ENCODE results near the gene PALM3.
"Not testable (repeated sequence)": the region's sequence is repeated elsewhere in the genome, so short reads cannot be mapped to it uniquely, and the experiment has no call there.

Gene PALM3

GRCh38 chr19:14058182-14059092, 3.4 kb downstream of the PALM3 start:
- DNase-seq, result no peak

- no peak for DNase-seq
These were observed 5.0 kb downstream of the PALM3 start for GRCh38 chr19:14056741-14057356.

- DNase-seq, result no peak
These were observed 5.7 kb downstream of the PALM3 start for GRCh38 chr19:14056069-14056666.

- no peak for DNase-seq
These were observed 6.5 kb downstream of the PALM3 start for GRCh38 chr19:14055396-14055795.

GRCh38 chr19:14054721-14055120, 7.2 kb downstream of the PALM3 start:
- DNase-seq, result no peak

- DNase-seq, result no peak
These were observed 7.8 kb downstream of the PALM3 start for GRCh38 chr19:14054099-14054498.

GRCh38 chr19:14053500-14053899, 8.4 kb downstream of the PALM3 start:
- no peak for DNase-seq

GRCh38 chr19:14053032-14053431, 8.8 kb downstream of the PALM3 start:
- DNase-seq, result no peak

- no peak for DNase-seq
These were observed 9.4 kb downstream of the PALM3 start for GRCh38 chr19:14052470-14052869.

GRCh38 chr19:14051980-14052379, 9.9 kb downstream of the PALM3 start:
- no peak for DNase-seq

GRCh38 chr19:14050961-14051360, 10.9 kb downstream of the PALM3 start:
- DNase-seq, result not testable (repeated sequence)

- DNase-seq, result no peak
These were observed 11.4 kb downstream of the PALM3 start for GRCh38 chr19:14050512-14050911.

GRCh38 chr19:14048443-14049153, 13.3 kb downstream of the PALM3 start:
- no peak for DNase-seq

- DNase-seq, result not testable (repeated sequence)
These were observed 14.0 kb downstream of the PALM3 start for GRCh38 chr19:14047866-14048265.

GRCh38 chr19:14042659-14043608, 18.9 kb downstream of the PALM3 start:
- peak; percentile 75 for DNase-seq

GRCh38 chr19:14039181-14039580, 22.7 kb downstream of the PALM3 start:
- no peak for DNase-seq

GRCh38 chr19:14035706-14036105, 26.2 kb downstream of the PALM3 start:
- DNase-seq, result no peak

GRCh38 chr19:14035159-14035558, 26.7 kb downstream of the PALM3 start:
- not testable (repeated sequence) for DNase-seq

GRCh38 chr19:14033946-14034345, 27.9 kb downstream of the PALM3 start:
- DNase-seq, result no peak

- peak; percentile 76 for DNase-seq
These were observed 30.0 kb downstream of the PALM3 start, which contains the start of gene IL27RA for GRCh38 chr19:14031719-14032480. IL27RA (plus strand) TSS chr19:14031762; CDS start chr19:14031873, 111 bp downstream.
